Astrocyte (in vitro differentiated cells and primary cell): Measurements from ENCODE around the gene ELP4.

Experiments used
- CTCF ChIP-seq: IDR thresholded peaks from 2 replicates; pipeline ENCODE4 v1.5.1; 2011; ENCODE audit warnings: low read depth, mild to moderate bottlenecking, inconsistent platforms, low read length, moderate library complexity; ENCODE audit not compliant: insufficient read depth
- EZH2 ChIP-seq: IDR thresholded peaks from 2 replicates; pipeline ENCODE4 v1.6.1; 2012; ENCODE audit warnings: mild to moderate bottlenecking, low read length, inconsistent platforms; ENCODE audit not compliant: insufficient read depth

- no peak for TF ChIP-seq CTCF
- TF ChIP-seq EZH2: no peak
Measured at GRCh38 chr11:31822927-31823643, 313.5 kb downstream of the ELP4 start.
